CD4-positive, alpha-beta memory T cell (primary cell): ENCODE data around the gene RITA1. TPM values are rescaled to one million over a fixed set of nuclear protein-coding genes. Genes with fewer than 3 reads are reported as not detected.

Experiments
- CTCF ChIA-PET: fragments of 350-600 bp; sonication (Branson Sonifier 250); formaldehyde crosslinking; loops from one replicate; lab custom pipeline; 2021; ENCODE audit warnings: inconsistent platforms; ENCODE audit not compliant: partially characterized antibody; lab: Charles Lee
- POLR2A ChIA-PET: fragments of 350-600 bp; sonication (Branson Sonifier 250); formaldehyde crosslinking; loops from one replicate; lab custom pipeline; 2021; ENCODE audit not compliant: partially characterized antibody; lab: Charles Lee
- DNase-seq, 5 donors: peaks; one replicate each; pipeline versions ENCODE4 v3.0.0 to v3.0.0-alpha.2; 2020 to 2022; ENCODE audit warnings: mixed read lengths in 1 of 5
- H3K27ac ChIP-seq: one replicate; pipeline ENCODE4 v1.7.0; 2013; ENCODE audit warnings: low read depth, low read length
- H3K27me3 ChIP-seq: 2 replicates; pipeline ENCODE4 v1.7.0; 2013; ENCODE audit warnings: mild to moderate bottlenecking, low read length, moderate library complexity; ENCODE audit not compliant: insufficient read depth
- H3K36me3 ChIP-seq: 2 replicates; pipeline ENCODE4 v1.7.0; 2013; ENCODE audit warnings: mild to moderate bottlenecking, low read length, moderate library complexity; ENCODE audit not compliant: insufficient read depth
- H3K4me1 ChIP-seq: 2 replicates; pipeline ENCODE4 v1.7.0; 2013; ENCODE audit warnings: mild to moderate bottlenecking, low read length, moderate library complexity; ENCODE audit not compliant: insufficient read depth
- H3K4me3 ChIP-seq, 2 donors: one replicate each; pipeline ENCODE4 v1.7.0; 2013; ENCODE audit warnings: low read length in 2 of 2, mild to moderate bottlenecking in 1 of 2
- H3K9me3 ChIP-seq, 2 donors: one replicate each; pipeline ENCODE4 v1.7.0; 2013; ENCODE audit warnings: low read length in 2 of 2, control low read depth in 1 of 2; ENCODE audit not compliant: control insufficient read depth in 1 of 2
- H3K27ac Mint-ChIP-seq, 7 donors: one replicate each; pipeline ENCODE4 v1.8.0; 2020 to 2021; ENCODE audit warnings: mixed read lengths in 7 of 7, mild to moderate bottlenecking in 6 of 7, inconsistent platforms in 3 of 7, moderate library complexity in 3 of 7
- H3K27me3 Mint-ChIP-seq, 2 donors: one replicate each; pipeline ENCODE4 v1.8.0; 2020 to 2021; ENCODE audit warnings: mixed read lengths in 2 of 2
- H3K36me3 Mint-ChIP-seq, 2 donors: one replicate each; pipeline ENCODE4 v1.8.0; 2020 to 2021; ENCODE audit warnings: mixed read lengths in 2 of 2, inconsistent platforms in 1 of 2, mild to moderate bottlenecking in 1 of 2
- H3K4me1 Mint-ChIP-seq, 4 donors: one replicate each; pipeline ENCODE4 v1.8.0; 2020 to 2021; ENCODE audit warnings: mixed read lengths in 4 of 4, mild to moderate bottlenecking in 1 of 4
- H3K4me3 Mint-ChIP-seq, 8 donors: one replicate each; pipeline ENCODE4 v1.8.0; 2020 to 2021; ENCODE audit warnings: mixed read lengths in 8 of 8, mild to moderate bottlenecking in 7 of 8, moderate library complexity in 6 of 8, inconsistent platforms in 3 of 8
- H3K9me3 Mint-ChIP-seq, 8 donors: one replicate each; pipeline ENCODE4 v1.8.0; 2020 to 2021; ENCODE audit warnings: mixed read lengths in 8 of 8, mild to moderate bottlenecking in 5 of 8, inconsistent platforms in 3 of 8, moderate library complexity in 1 of 8
- intact Hi-C: fragments of 100-400 bp; cut with micrococcal nuclease; formaldehyde crosslinking; loops from one replicate; pipeline ENCODE4 v1.15.1; 2023
- polyA plus RNA-seq, 2 donors: library from polyadenylated mRNA; unstranded; fragments of 300-500 nt; fragmentation: Illumina TruSeq; gene quantifications; one replicate each; pipeline ENCODE4 v1.2.3, GENCODE V29; 2021
- total RNA-seq, 2 experiments: library from RNA; stranded (reverse); gene quantifications; one replicate each; pipeline ENCODE4 v1.2.3, GENCODE V29; 2021

Gene RITA1
- total and polyA plus RNA-seq, 4 experiments from 2014 or later = 12.8 to 25.9 (median 16.8) TPM

DNA sequence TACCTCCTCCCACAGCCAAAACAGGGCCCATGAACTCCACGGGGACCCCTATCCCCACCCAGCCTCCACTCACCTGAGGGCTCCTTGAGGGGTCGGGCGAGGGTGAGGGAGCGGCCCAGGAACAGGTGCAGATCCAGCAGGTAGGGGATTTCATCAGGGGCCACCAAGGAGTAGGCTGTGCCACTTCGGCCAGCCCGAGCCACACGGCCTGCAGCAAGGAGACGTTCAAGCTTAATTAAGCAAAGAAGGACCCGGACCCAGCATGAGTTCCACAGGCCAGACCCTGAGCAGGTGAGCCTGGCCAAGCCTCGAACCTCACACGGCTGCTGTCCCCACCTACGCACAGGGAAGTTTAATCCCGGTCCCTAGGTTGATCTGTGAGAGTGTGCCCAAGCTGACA is 15.8 kb upstream of the RITA1 start:
- POLR2A ChIA-PET = no interaction called here
- CTCF ChIA-PET = interaction anchor here (0.7 to 5.7 kb wide), 3 partner anchors 10 to 121 kb away, joined by 3 to 38 read pairs (median 6); no protein-coding TSS in a partner anchor

DNA sequence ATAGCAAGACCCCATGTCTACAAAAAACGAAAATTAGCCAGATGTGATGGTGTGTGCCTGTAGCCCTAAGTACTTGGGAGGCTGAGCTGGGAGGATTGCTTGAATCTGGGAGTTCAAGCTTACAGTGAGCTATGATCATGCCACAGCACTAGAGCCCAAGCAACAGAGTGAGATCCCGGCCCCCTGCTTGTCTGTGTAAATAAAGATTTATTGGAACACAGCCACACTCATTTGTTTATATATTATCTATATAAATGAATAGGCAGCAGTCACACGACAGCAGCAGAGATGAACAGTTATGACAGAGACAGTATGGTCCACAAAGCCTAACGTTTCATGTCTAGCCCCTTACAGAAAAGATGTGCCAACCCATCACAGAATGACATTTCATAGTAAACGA is 15.1 kb upstream of the RITA1 start:
- intact Hi-C loops = no loop called here
- Mint-ChIP-seq H3K27me3 (no peaks in the 10 kb centered on the region), H3K36me3 (peaks cover 60 to 71% of the 10 kb centered on the region in 2 donors), H3K9me3 (no peaks in the 10 kb centered on the region), H3K27ac (no peak overlapping the region), H3K4me3 (no peak overlapping the region), H3K4me1 (peaks cover 2 to 7% (median 4%) of the 10 kb centered on the region in 4 donors)
- Histone ChIP-seq H3K9me3 (no peaks in the 10 kb centered on the region), H3K36me3 (peaks cover 76% of the 10 kb centered on the region), H3K27ac (no peak overlapping the region), H3K4me1 (no peaks in the 10 kb centered on the region), H3K27me3 (no peaks in the 10 kb centered on the region), H3K4me3 (no peak overlapping the region)
- POLR2A ChIA-PET = interaction anchor here (0.9 kb wide), 1 partner anchor 15 kb away, joined by 4 read pairs; the partner anchor contains the start of genes DDX54 and RITA1
- CTCF ChIA-PET = interaction anchor here (0.7 to 5.7 kb wide), 3 partner anchors 9 to 122 kb away, joined by 3 to 38 read pairs (median 6); no protein-coding TSS in a partner anchor
- no peak for DNase-seq

More for the DNA sequence above, 15.8 kb upstream of the RITA1 start:
- no peak for DNase-seq
- no peaks in the 10 kb centered on the region for H3K27me3 ChIP-seq
- intact Hi-C loops = no loop called here
- H3K27ac ChIP-seq = no peak overlapping the region
- no peak overlapping the region for H3K4me3 ChIP-seq
- H3K36me3 Mint-ChIP-seq = peaks cover 55 to 72% of the 10 kb centered on the region in 2 donors
- H3K4me1 ChIP-seq = no peaks in the 10 kb centered on the region
- H3K9me3 ChIP-seq = no peaks in the 10 kb centered on the region
- peaks cover 84% of the 10 kb centered on the region for H3K36me3 ChIP-seq
- H3K27ac Mint-ChIP-seq = no peak overlapping the region
- peaks cover 2 to 5% (median 4%) of the 10 kb centered on the region in 4 donors for H3K4me1 Mint-ChIP-seq
- no peaks in the 10 kb centered on the region for H3K9me3 Mint-ChIP-seq
- no peaks in the 10 kb centered on the region for H3K27me3 Mint-ChIP-seq
- no peak overlapping the region for H3K4me3 Mint-ChIP-seq

DNA sequence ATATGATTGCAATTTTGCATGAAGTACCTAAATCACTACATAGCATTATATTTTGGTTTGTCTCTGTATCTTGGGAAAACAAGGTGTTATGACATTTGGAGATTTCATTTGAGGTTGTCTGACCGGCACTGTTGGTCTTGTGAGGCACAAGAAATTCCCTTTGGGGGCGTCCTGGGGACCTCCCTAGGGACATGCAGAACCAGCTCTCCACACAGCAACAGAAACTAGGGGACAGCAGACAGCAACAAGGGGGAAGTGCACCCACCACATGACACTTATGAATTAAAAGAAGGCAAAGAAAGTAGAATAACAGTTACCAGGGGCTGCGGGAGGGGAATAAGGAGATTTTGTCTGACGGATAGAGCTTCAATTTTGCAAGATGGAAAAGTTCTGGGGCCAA is 14.6 kb upstream of the RITA1 start:
- Histone ChIP-seq H3K4me1 (no peaks in the 10 kb centered on the region), H3K27me3 (no peaks in the 10 kb centered on the region), H3K4me3 (no peak overlapping the region), H3K36me3 (peaks cover 72% of the 10 kb centered on the region), H3K27ac (no peak overlapping the region), H3K9me3 (no peaks in the 10 kb centered on the region)
- Mint-ChIP-seq H3K4me3 (no peak overlapping the region), H3K27me3 (no peaks in the 10 kb centered on the region), H3K4me1 (peaks cover 2 to 7% (median 4%) of the 10 kb centered on the region in 4 donors), H3K9me3 (no peaks in the 10 kb centered on the region), H3K27ac (no peak overlapping the region), H3K36me3 (peaks cover 59 to 70% of the 10 kb centered on the region in 2 donors)
- ChIA-PET POLR2A (interaction anchor here (0.9 kb wide), 1 partner anchor 15 kb away, joined by 4 read pairs; the partner anchor contains the start of genes DDX54 and RITA1), CTCF (interaction anchor here (1.3 to 5.7 kb wide), 4 partner anchors 9 to 178 kb away, joined by 5 to 38 read pairs (median 7); no protein-coding TSS in a partner anchor)
- DNase-seq = no peak
- intact Hi-C loops = no loop called here

DNA sequence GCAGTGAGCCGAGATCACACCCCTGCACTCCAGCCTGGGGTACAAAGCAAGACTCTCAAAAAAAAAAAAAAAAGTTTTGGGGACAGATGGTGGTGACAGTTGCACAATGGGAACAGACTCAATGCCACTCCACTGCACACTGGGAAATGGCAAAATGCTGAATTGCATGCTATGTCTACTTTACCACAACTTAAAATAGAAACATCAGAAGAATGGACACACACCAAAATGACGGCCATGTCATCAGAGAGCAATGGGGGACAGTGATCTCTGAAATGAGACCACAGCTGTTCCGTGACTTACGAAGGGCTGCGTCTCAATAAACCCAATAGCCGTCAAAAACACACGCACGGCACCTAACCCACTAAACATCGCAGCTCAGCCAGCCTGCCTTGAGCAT is 14.0 kb upstream of the RITA1 start:
- CTCF ChIA-PET = interaction anchor here (1.0 to 5.7 kb wide), 4 partner anchors 8 to 179 kb away, joined by 4 to 38 read pairs (median 6); no protein-coding TSS in a partner anchor
- H3K27me3 ChIP-seq = no peaks in the 10 kb centered on the region
- Mint-ChIP-seq H3K4me3 (no peak overlapping the region), H3K27me3 (no peaks in the 10 kb centered on the region), H3K4me1 (peaks cover 2 to 7% (median 4%) of the 10 kb centered on the region in 4 donors), H3K36me3 (peaks cover 58 to 69% of the 10 kb centered on the region in 2 donors), H3K27ac (no peak overlapping the region), H3K9me3 (no peaks in the 10 kb centered on the region)
- peaks cover 66% of the 10 kb centered on the region for H3K36me3 ChIP-seq
- H3K9me3 ChIP-seq = no peaks in the 10 kb centered on the region
- POLR2A ChIA-PET = no interaction called here
- no peaks in the 10 kb centered on the region for H3K4me1 ChIP-seq
- no peak overlapping the region for H3K27ac ChIP-seq
- no peak overlapping the region for H3K4me3 ChIP-seq
- intact Hi-C loops = no loop called here
- DNase-seq = no peak

DNA sequence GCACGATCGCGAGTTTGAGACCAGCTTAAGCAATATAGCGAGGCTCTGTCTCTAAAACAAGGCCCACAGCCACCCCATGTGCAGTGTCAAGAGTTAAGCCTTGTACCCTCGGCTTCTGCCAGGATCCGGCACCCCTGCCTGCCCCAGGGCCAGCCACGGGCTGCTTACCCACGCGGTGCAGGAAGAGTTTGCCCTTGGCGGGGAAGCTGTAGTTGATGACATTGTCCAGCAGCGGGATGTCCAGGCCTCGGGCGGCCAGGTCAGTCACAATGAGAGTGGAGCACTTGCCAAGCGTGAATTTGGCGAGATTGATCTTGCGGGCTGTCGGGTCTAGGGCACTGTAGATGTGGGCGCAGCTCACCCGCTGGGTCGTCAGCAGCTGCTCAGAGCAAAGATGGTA is 13.3 kb upstream of the RITA1 start:
- Histone ChIP-seq H3K27me3 (no peaks in the 10 kb centered on the region), H3K27ac (no peak overlapping the region), H3K9me3 (no peaks in the 10 kb centered on the region), H3K4me3 (no peak overlapping the region), H3K4me1 (no peaks in the 10 kb centered on the region), H3K36me3 (peaks cover 67% of the 10 kb centered on the region)
- Mint-ChIP-seq H3K4me3 (no peak overlapping the region), H3K27me3 (no peaks in the 10 kb centered on the region), H3K4me1 (peaks cover 2 to 7% (median 4%) of the 10 kb centered on the region in 4 donors), H3K36me3 (peaks cover 60 to 71% of the 10 kb centered on the region in 2 donors), H3K27ac (peak overlapping the region in 1 of 7 donors; percentile 43), H3K9me3 (no peaks in the 10 kb centered on the region)
- no peak for DNase-seq
- ChIA-PET POLR2A (interaction anchor here (1.3 kb wide), 1 partner anchor 12 kb away, joined by 6 read pairs; the partner anchor contains the start of gene DDX54), CTCF (interaction anchor here (0.5 to 5.7 kb wide), 8 partner anchors 8 to 253 kb away, joined by 3 to 38 read pairs (median 5); no protein-coding TSS in a partner anchor)
- intact Hi-C loops = no loop called here

DNA sequence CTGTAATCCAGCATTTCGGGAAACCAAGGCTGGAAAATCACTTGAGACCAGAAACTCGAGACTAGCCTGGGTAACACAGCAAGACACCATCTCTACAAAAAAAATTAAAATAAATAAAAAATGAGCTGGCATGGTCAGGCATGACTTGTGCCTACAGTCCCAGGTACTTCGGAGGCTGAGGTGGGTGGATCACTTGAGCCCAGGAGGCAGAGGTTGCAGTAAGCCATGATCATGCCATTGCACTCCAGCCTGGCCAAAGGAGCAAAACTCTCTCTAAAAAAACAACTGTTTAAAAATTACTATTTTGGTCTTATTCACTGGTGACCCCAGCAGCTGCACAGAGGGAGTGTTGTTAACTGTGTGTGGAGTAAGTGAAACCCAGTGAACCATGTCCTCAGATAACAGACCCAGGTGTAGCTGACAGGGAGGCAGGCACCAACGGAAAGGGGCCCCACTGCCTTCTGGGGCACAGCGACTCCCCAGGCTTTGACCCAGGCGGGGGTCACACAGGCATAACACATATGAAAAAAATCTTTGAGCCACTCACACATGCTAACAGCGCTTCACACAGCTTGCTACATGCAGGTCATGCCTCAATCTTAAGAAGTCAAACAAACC is 12.3 kb upstream of the RITA1 start:
- ChIA-PET POLR2A (interaction anchor here (1.3 kb wide), 1 partner anchor 11 kb away, joined by 6 read pairs; the partner anchor contains the start of gene DDX54), CTCF (interaction anchor here (0.7 to 5.7 kb wide), 30 partner anchors 8 to 252 kb away, joined by 3 to 38 read pairs (median 6); no protein-coding TSS in a partner anchor)
- H3K4me1 ChIP-seq = no peaks in the 10 kb centered on the region
- H3K9me3 ChIP-seq = no peaks in the 10 kb centered on the region
- Mint-ChIP-seq H3K4me3 (no peak overlapping the region), H3K27ac (no peak overlapping the region), H3K36me3 (peaks cover 67 to 81% of the 10 kb centered on the region in 2 donors), H3K27me3 (no peaks in the 10 kb centered on the region), H3K9me3 (no peaks in the 10 kb centered on the region), H3K4me1 (peaks cover 2 to 7% (median 4%) of the 10 kb centered on the region in 4 donors)
- H3K4me3 ChIP-seq = no peak overlapping the region
- peaks cover 71% of the 10 kb centered on the region for H3K36me3 ChIP-seq
- no peak overlapping the region for H3K27ac ChIP-seq
- intact Hi-C loops = no loop called here
- no peaks in the 10 kb centered on the region for H3K27me3 ChIP-seq
- no peak for DNase-seq
